GM18508 (cell line): ENCODE measurements around the gene MXRA8.
"Not testable (repeated sequence)": the region's sequence is repeated elsewhere in the genome, so short reads cannot be mapped to it uniquely, and the experiment has no call there.

Source experiments
- ATAC-seq: cut with Tn5 transposase; IDR thresholded peaks from one replicate; pipeline ENCODE4 v1.9.1; 2021; ENCODE audit warnings: moderate number of reproducible peaks; ENCODE audit not compliant: insufficient read depth, unreplicated experiment

MXRA8 gene

DNA sequence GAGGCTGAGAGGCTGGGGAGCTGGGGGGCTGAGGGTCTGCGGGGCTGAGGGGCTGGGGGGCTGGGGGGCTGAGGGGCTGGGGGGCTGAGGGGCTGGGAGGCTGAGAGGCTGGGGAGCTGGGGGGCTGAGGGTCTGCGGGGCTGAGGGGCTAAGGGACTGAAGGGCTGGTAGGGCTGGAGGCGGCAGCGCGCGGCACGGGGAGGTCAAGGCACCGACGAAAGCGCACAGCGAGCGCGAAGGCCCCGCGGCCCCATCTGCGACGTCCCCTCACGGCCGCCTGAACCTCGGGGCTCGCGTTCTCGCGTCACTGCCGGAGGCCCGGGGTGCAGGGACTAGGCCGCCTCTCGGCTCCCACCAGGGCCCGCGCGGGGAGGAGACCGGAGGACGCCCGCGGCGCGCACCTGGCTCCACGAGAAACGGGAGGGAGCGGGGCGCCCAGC, 34.3 kb downstream of the MXRA8 start:
- ATAC-seq: no peak

DNA sequence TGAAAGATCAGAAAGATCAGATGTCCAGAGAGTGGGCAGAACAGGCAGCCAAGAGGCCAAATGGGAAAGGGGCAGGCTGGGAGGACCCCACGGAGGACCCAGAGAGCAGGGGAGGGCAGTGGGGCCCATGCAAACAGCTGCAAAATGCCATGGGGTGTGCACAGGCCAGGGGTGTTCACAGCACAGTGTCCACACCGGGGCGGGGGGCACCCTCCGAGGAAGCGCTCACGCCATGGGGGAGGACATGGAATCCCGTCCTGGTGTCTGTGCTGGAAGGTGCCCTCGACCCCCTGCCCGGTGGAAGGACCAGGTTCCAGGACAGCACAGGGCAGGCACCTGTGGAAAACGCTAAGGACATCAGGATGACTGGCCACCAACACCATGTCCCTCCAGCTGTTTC, 35.4 kb downstream of the MXRA8 start:
- no peak for ATAC-seq

DNA sequence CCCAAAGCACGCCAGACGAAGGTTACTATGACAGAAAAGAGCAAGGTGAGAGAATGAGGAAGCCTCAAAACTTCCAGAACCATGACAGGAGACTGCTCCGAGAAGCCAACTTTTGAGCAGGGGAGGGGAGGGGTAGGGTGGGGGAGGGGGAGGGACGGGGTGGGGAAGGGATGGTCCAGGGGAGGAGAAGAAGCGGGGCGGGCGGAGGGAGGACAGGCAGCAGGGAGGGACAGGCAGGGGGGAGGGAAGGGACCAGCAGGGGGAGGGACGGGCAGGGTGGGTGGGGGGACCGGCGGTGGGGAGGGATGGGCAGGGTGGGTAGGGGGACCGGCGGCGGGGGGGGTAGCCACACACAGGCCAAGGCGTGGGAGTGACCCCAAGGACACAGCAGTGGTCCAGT, 35.9 kb downstream of the MXRA8 start:
- ATAC-seq: no peak

DNA sequence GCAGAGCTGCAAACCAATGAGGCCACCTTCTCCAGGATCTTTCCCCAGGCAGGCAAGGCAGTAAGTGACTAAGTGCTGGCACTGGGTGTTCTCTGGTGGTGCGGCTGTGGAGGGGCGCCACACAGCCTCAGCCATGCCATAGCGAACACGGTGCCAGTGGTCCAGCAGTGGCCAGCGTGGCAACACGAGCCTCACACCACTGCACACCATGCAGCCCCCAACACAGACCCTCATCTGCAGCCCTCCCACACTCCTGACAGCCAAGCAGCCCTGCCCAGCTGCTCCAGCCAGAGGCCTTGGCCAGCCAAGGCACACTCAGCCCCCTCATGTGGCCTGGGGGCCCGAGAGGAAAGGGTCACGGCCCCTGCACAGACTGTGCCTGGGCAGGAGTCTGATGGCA, 36.9 kb downstream of the MXRA8 start:
- no peak for ATAC-seq

DNA sequence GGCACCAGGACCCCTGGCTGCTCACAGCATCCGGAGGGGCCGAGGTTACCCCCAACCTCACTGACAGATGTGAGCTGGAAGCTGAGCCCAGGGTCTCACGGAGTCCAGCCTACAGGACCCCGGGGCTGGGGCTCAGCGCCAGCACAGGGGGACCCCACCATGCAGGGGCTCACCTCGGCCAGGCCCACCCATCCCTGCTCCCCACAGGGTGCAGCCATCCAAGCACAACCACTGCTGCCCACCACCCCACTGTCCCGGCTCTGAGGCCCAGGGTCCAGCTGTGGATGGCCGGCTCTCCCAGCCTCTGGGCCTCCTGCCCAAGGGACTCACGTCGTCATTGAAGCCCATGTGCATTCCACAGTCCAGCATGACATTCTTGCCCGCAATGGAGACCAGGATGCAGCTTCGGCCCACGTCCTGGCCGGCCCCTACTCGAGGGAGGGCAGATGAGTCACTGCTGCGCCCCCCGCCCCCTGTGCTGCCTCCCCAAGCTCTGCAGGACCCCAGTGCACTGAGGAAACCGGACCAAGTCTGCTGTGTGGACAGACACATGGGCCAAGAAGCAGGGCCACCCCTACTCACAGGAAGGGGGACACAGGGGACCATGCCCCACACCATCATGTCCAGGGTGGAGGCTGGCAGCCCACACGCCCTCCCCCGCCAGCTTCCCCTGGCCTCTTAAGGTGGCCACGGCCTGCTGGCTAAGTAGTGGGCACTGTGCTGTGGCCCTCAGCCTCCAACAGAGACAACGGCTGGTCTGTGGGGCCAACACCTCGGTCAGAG, 37.5 kb downstream of the MXRA8 start:
- no peak for ATAC-seq

DNA sequence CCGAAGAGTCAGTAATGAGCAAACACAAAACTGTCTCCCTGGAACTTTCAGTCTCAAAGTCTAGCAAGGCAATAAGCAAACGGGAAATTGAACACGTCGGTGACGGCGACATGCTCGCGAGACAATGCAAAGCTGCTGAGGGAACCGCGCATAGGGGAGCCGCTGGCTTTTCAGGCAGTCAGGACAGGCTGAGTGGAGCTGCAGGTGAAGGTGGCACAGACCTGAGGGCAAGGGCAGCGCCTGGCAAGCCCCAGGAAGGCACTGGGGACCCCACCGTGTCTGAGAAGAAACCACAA, 38.8 kb downstream of the MXRA8 start:
- no peak for ATAC-seq

DNA sequence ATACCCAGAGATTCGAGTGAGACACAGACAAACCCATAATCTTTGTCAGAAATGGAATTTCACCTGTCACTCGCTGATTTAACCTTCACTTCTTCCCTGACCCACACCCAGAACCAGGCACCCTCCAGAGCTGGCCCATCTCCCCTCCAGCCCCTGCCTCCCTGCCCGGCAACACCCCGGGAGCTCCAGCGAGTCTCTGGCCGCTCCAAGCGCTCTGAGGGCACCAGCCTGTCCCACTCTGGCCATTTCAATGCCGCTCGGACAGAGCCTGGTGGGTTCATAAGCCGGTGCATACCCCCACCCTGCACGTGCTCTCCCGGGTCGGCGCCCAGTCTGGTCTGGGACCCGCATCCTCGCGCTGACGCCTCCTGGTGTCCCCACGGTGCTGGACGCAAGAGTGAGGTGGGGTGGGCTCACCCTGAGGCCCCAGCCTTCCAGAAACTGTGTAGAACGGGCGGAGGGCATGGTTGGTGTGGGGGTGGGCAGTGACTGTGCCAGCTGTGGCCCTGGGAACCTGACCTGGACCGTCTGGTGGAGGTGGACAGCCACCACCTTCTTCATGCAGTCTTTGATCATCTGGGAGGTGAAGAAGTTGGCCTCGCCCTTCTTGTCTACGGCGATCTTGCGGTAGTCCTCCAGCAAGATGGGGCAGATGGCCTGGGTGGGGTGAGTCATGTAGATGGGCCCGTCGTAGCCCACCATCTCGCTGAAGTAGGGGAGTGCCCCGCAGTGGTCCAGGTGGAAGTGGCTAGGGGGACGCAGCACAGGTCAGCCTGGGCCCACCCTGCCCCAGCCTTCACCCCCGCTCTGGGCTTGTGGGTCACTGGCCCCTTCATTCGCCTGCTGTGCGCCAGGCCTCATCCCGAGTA, 39.3 kb downstream of the MXRA8 start:
- ATAC-seq: no peak

DNA sequence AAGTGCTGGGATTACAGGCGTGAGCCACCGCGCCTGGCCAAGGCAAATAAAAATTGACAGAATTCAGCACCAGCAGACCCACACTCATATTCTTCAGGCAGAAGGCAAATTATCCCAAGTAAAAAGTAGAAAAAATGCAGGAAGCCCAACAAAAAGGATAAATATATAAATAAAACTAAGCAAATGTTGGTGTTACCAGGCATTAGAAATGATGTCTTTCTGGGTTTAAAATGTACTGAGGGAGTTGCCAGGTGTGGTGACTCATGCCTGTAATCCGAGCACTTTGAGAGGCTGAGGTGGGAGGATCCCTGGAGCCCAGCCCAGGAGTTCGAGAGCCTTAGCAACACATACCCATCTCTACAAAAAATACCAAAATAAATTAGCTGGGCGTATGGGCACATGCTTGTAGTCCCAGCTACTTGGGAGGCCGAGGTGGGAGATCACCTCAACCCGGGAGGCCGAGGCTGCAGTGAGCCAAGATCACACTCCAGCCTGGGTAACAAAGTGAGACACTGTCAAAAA, 40.2 kb downstream of the MXRA8 start:
- ATAC-seq: no peak

DNA sequence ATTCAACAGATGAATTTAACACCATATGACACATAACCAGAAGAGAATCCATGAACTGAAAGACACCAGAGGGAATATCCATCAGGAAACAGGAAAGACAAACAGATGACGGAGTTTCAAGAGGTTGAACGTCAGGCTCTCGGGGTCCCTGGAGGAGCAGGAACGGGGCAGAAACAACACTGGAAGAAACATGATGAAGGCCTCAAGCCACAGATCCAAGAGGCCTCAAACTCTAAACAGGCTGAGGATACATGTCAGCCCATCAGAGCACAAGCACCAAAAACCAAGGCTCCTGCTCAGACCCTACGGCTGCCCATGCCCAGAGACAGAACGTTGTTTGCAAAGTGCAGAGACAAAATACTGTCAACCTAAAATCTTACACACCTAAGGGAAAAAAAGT, 40.9 kb downstream of the MXRA8 start:
- no peak for ATAC-seq

DNA sequence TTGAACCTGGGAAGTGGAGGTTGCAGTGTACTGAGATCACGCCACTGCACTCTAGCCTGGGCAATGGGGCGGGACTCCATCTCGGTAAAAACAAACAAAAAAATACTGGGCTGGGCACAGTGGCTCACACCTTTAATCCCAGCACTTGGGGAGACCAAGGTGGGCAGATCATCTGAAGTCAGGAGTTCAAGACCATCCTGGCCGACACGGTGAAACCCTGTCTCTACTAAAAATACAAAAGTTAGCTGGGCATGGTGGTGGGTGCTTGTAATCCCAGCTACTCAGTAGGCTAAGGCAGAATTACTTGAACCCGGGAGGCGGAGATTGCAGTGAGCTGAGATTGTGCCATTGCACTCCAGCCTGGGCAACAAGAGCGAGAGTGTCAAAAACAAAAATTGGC, 42.2 kb downstream of the MXRA8 start:
- not testable (repeated sequence) for ATAC-seq

DNA sequence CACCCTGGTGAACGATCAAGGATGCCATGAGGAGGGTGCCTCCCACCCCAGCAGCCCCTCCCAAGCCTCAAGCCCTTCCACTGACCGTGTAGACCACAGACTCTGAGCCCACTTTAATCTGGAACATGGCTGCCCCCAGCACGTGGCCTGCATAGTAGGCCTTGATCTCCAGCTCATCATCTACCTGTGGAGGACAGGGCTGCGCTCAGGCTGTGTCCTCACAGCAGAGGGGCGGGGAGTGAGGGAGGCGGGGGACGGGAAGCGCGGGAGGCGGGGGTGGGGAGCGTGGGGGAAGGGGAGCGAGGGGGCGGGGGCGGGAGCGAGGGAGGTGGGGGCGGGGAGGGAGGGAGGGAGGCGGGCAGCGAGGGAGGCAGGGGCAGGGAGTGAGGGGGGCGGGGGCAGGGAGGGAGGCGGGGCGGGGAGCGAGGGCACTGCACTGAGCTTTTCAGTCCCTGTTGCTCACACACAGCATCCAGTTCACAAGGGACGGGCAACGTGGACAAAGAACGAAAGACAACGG, 42.9 kb downstream of the MXRA8 start:
- no peak for ATAC-seq

DNA sequence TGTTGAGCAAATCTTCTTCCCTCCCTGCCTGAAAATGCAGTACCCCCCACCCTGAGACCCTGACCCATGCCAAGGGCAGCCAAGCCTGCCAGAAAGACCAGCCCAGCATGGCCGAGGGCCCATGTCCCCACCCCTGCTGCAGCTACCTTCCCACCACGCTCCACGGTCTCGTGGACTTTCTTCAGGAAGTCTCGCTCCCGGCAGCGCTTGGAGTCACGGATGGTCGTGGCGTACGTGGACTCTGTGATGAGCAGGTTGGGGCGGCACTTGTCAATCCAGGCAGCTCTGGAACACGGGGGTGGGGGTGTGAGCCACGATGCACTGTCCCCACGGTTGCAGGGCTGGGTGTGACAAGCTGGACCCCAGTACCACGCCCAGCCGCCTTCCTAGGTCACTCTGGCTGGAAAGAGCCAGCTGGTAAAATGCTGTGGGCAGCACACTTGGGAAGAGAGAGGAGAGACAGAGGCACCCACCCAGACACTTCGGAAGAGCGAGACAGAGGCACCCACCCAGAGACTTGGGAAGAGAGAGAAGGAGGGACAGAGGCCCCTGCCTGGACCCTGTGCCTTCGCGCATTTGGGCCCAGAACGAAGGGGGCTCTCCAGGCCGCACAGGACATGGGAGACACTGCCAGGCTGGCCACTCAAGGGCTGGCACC, 43.5 kb downstream of the MXRA8 start:
- ATAC-seq: no peak

DNA sequence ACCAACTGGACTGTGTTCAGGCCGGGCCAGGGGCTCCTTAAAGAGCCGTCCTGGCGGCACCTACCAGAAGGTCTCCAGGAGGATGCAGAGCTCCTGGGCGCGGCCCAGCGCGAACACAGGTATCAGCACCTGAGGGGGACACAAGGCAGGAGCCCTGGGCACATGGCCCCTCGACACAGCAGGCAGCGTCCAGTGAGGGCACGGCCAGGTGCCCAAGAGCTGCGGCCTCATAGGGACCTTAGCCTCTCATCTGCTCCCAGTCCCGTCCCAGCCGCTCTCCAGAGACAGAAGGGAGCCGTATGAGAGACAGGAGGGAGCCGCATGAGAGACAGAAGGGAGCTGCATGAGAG, 44.1 kb downstream of the MXRA8 start:
- ATAC-seq: no peak

DNA sequence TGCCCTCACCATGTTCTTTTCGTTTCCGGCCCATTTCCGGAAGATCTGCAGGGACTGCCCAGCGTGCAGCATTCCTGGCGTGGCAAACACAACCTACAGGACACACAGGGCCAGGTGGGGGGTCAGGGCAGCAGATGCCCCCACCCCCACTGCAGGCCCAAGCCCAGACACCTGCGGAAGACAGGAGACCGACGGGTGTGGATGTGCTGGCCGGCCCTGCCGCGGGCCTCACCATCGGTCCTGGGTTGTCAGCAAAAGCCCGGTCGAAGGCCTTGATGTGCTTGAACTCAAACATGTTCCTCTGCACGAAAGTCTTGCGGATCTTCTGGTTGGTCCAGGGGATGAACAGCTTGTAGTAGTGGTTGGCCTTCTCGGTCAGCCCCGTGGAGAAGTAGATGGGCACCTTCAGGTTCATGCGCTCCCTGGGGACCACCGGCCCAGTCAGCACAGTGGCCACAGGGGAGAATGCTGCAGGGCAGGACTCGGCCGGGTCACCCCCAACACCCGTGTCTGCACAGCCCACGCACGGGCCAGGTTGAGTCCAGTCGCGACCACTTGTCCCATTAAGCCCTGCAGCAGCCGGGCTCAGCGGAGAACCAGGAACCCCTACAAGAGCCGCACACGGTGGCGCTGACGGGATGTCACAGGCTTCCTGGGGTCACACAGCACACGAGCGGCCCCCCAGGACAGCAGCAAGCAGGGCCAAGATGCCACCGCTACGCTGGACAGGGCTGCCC, 44.7 kb downstream of the MXRA8 start:
- ATAC-seq: no peak

DNA sequence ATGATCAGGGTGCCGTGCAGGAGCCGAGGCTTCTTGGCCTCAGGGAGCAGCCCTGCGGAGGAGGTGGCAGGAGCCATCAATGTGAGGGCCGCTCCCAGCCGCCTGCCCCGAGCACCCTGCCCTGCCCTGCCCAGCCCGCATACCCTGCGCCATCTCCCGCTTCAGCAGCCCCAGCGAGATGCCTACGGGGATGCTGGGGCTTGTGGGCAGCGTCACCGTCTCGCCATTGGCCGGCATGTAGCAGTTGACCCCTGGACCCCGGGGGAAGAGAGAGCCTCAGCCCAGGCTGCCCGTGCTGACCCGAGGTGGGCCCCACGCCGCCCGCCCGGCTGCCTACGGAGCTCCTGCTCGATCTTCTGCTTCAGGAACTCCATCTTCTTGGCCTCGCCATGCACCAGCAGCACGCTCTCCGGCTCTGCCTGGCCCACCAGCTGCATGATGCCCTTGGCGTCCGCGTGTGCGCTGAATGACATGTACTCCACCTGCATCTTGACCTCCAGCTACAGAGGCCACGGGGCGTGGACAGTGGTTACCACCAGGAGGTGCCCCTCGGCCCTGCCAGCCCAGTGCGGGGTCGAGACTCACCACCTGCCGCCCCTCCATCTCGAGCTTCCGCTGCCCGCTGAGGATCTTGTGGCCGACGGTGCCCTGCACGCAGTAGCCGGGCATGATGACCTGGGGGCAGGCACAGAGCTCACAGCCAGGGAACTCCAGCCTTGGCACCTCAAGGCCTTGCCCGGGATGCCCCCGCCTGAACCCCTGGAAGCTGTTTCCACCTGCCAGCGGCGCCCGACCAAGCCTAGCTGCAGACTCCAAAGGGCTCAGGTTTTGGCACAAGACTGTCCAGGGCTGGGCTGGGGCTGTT, 45.7 kb downstream of the MXRA8 start:
- ATAC-seq: no peak

DNA sequence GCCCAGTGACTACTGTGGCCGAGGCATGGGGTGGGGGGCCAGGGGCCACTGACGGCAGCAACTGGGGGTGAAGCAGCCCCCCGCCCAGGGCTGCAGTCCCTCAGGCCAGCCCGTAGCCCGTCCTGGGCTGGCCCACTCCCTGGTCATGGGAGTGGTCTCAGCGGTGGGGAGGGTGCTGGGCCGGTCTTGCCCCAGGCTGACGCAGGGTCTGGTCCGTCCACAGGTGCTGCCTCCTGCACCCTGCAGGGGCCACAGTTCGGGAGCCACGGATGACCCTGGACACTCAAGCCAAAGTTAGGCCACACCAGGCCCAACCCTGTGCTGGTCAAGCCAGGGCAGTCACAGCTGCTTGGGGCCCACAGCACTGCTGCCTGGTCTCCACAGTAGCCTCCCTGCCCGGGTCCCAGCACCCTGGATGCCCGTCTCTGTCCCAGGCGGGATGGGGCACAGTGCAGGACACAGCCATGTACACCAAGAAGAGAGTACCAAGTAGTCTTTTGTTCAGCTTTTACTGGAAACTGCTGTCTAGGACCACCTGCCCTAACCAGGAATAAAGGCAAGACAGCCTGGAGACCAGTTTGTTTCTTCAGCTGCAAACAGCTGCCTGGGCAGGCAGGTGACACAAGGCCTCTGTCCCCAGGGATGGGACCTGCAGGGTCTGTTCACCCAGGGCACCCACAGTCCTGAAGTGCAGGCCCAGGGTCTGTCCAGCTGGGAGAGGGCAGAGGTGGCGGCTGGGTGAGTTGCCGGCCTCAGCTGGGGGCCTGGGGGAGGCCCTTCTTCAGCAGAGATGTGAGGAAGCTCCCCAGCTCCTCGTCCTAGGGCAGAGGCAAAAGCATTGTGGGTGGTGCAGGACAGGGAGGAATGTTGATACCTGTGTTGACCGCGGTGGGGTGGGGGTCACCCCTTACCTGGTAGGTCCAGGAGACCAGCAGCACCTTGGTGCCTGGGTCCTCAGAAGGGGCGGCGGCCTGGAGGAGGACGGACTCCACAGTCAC, 46.9 kb downstream of the MXRA8 start:
- ATAC-seq: no peak

DNA sequence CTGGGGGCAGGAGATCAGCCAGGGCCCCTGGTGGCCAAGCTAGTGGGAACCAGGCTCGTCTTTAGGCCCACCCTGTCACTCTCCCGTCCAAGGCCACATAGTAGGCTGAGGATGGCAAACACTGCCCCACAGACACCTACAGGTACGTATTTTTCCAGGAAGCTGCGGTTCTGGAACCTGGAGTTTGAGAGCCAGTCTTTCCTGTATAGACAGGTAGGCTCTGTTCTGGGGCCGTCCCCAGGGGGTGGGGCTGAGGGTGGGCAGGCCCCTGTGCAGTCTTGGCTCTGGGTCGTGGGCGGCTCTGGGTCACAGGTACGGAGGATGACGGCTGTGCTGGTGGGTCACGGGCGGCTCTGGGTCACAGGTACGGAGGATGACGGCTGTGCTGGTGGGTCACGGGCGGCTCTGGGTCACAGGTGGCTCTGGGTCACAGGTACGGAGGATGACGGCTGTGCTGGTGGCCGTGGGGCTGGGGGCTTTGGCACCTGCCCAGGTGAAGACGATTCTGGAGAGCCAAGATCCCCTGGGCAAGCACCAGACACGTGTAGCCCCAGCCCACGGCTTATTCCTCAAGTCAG, 47.8 kb downstream of the MXRA8 start:
- ATAC-seq: no peak

DNA sequence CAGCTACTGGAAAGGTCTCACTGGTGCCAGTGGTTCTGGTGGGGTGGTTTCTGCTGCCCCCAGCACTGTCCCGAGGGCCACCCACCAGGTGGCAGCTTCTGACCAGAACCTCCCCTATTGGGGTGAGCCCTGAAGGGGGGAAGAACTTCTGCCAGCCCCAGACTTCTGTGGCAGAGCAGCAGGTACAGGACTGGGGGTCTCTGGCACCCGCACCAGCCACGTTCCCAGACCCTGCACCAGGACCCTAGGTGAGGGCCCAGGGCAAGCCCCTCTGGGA, 48.3 kb downstream of the MXRA8 start:
- no peak for ATAC-seq
